ENCODE results near the gene FLT1.

FLT1 gene

DNA sequence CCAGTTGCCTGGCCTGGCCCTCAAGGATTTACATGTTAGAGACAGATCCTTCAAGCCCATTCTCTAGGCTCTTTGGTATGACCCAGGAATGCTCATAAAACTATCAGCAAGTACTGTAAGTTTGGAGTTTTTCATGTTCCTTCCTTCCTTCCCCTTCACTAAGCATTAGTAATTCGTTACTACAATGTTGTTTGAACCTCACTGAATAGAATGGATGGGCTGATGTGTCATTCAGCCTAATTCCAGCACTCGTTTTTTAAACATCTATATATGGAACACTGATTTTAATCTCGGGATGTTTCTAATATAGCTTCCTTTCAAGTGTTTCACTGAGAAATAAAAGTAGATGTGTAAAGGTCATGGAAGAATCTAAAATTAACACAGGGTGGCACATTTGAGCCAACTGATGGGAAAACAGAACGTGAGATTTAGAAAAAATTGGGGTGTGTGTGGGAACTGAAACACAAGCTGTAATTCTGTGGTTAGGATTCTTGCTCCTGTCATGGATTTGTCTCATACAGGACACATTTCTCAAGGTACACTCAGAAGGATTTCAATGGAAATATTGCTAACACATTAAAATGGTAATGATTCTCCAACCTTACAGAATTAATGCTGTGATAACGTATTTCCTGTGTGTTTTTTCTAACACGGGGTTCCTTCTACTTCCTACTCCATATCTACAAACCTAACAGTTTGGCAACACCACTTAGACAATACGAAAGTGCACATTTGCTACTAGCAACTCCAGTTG, 93.4 kb downstream of the FLT1 start:
- H3K4me3 ChIP-seq (replicated peaks in 1 of 2; ENCODE audit: low read depth in 2 of 2, low read length in 2 of 2): peak overlapping the region in 1 of 2 donors; percentile 1
- TF ChIP-seq, protein P1, sequence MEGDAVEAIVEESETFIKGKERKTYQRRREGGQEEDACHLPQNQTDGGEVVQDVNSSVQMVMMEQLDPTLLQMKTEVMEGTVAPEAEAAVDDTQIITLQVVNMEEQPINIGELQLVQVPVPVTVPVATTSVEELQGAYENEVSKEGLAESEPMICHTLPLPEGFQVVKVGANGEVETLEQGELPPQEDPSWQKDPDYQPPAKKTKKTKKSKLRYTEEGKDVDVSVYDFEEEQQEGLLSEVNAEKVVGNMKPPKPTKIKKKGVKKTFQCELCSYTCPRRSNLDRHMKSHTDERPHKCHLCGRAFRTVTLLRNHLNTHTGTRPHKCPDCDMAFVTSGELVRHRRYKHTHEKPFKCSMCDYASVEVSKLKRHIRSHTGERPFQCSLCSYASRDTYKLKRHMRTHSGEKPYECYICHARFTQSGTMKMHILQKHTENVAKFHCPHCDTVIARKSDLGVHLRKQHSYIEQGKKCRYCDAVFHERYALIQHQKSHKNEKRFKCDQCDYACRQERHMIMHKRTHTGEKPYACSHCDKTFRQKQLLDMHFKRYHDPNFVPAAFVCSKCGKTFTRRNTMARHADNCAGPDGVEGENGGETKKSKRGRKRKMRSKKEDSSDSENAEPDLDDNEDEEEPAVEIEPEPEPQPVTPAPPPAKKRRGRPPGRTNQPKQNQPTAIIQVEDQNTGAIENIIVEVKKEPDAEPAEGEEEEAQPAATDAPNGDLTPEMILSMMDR (IDR thresholded peaks at IDR 0.05; ENCODE audit: low read depth, low read length): no peak
- DNase-seq (ENCODE audit: low read depth in 2 of 2): peak; percentile 84 to 89

DNA sequence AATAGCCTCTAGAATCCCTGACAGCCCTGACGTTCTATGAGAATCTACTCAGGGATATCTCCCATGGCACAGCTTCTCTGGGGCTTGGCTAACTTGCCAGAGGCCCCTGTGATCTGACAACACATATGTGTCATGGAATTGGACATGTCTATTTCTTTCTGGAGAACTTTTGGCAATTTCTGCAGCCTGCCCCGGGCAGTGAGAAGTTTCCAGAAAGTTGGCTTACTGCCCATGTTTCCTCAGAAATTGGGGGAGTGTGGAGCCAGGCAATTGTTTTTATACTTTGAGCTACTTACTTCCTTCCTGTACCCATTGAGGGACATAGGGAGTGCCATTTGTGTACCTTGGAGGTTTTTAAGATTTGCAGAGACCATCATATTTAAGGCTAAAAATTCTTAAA, 98.9 kb downstream of the FLT1 start:
- H3K4me3 ChIP-seq (replicated peaks in 1 of 2; ENCODE audit: low read depth in 2 of 2, low read length in 2 of 2): no peak overlapping the region
- DNase-seq (ENCODE audit: low read depth in 2 of 2): peak in 1 of 2 donors; percentile 36
- TF ChIP-seq, protein P1 (IDR thresholded peaks at IDR 0.05; ENCODE audit: low read depth, low read length): no peak

DNA sequence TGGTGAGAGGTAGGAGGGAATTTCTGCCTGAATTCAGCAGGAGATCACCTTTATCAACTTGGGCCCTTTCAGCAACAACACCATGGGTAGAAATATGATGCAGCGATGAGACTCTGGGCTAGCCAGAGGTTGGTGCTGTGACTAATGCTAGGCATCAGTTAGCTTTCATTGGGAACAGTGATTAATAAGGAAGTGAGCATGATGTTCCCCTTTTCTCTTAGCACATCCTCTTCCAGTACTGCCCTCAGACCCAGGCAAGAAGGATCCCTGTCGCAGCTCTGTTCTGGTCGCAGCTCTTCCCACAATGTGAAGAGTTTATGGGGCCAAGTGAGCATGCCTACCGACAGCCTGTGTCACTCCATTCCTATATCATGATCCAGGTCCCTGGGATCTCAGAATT, 100.5 kb downstream of the FLT1 start:
- TF ChIP-seq, protein P1 (IDR thresholded peaks at IDR 0.05; ENCODE audit: low read depth, low read length): no peak
- peak; percentile 23 to 82 for DNase-seq (ENCODE audit: low read depth in 2 of 2)
- no peak overlapping the region for H3K4me3 ChIP-seq (replicated peaks in 1 of 2; ENCODE audit: low read depth in 2 of 2, low read length in 2 of 2)

DNA sequence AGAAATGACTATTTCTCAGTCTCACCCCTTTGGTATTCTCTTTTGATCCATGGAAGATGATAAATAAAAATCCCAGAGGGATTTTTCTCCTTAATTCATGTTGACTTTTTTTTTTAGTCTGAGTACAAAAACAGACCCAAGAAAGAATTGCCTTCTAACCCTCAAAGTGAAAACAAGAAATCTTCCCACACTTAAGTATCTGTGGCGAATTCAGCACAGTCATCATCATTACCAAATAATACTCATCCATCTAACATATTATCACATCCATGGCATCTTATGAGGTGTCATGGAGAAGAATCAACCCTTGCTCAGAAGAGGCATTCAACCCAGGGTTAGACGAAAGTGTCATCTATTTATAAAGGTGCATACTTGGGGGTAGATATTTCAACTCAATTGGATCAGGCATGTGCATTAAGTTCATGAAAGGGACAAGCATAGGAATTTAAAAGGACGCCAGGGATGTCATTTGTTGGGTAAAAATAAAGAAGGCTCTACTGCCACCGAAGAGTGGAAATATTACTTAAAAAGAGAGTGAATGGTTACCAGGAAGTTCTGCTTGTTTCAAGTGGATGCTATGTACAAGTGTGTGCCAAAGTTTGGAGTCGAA, 101.9 kb downstream of the FLT1 start:
- no peak overlapping the region for H3K4me3 ChIP-seq (replicated peaks in 1 of 2; ENCODE audit: low read depth in 2 of 2, low read length in 2 of 2)
- DNase-seq (ENCODE audit: low read depth in 2 of 2): peak in 1 of 2 donors; percentile 20
- TF ChIP-seq, protein P1 (IDR thresholded peaks at IDR 0.05; ENCODE audit: low read depth, low read length): no peak

DNA sequence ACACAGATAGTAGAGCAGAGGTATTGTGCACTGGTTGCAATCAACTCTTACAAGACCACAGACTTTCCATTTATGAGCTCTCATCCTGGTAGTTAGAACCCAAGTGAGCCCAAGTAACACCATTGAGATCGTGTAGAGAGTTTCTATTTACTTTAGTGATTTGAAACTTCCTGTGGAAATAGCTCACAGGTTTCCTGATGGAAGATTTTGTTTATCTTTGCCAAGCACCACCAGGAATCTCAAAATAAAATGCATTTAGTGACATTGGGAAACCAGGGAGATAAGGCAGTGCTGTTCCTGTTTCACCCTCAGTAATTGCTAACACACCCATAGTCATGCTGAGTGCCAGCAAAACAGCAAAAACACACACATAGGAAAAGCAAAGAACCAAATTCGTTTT, 102.5 kb downstream of the FLT1 start:
- TF ChIP-seq, protein P1 (IDR thresholded peaks at IDR 0.05; ENCODE audit: low read depth, low read length): no peak
- peak in 1 of 2 donors; percentile 63 for DNase-seq (ENCODE audit: low read depth in 2 of 2)
- no peak overlapping the region for H3K4me3 ChIP-seq (replicated peaks in 1 of 2; ENCODE audit: low read depth in 2 of 2, low read length in 2 of 2)

DNA sequence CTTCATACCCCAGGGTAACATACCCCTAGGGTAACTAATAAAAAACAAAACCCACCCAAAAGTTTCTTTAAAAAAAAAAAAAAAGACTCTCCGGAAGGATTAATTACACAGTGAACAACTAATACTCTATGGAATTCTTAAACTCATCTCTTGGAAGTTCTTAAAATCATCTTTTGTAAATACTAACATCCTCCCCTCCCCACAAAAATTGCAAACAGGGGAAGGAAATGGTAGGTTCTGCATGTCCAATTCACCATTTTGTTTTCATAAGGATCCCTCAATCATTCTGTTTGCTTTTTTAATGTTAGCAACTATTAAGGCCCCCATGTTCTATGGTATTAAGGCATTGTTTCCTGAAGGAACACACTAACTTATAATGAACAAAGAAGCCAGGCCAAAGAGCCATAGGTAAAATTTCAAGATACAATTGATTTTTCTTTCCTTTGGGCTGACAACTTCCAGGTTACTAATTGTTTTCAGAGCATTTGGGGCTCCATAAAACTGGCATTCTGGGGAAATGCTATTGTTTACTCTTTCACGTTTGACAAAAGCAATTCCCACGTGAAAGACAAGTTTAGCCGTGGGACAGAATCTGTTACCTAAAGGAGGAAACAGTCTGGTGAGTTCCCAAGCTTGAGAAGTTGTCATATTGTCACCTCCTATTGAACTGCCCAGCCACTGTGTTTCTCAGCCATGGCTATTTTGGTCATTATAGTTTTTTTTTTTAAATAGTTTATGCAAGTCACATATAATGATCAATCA, 107.0 kb downstream of the FLT1 start:
- no peak for DNase-seq (ENCODE audit: low read depth in 2 of 2)
- TF ChIP-seq, protein P1 (IDR thresholded peaks at IDR 0.05; ENCODE audit: low read depth, low read length): no peak
- H3K4me3 ChIP-seq (replicated peaks in 1 of 2; ENCODE audit: low read depth in 2 of 2, low read length in 2 of 2): no peak overlapping the region

Measured in cardiac fibroblast (primary cell).